SW 1271 (cell line): ENCODE data around the gene SMR3B.

ENCODE experiments used
- DNase-seq, 2 experiments: peaks; one replicate each; lab custom pipeline; 2025; lab: John Stamatoyannopoulos, UW

SMR3B gene

GRCh38 chr4:70382691-70383181, at the start of gene SMR3B:
SMR3B (plus strand) TSS chr4:70383131; CDS start chr4:70384511, 1,380 bp downstream.
- no peak for DNase-seq

DNA sequence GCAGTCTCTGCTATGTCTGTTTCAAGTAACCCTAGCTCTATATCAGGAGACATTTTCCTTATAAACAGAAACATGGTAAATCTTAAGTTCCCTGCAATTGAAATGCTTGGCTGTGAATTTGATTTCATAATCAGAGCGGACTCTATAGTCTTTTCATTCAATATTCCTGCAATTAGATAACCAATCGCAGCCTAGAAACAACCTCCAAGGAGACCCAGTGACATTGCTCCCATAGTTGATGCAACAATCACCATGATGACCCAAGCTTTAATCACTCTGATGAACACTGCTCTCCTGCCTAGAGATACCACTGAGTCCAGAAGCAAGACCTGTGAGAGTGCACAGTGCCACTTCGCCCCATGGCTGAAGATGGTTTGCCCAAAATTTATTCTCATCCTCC, 48.2 kb upstream of the SMR3B start, which contains the start of gene CABS1:
CABS1 (plus strand) TSS at position 301 of the 400 bp plus-strand sequence; CDS start at position 360, 59 bp downstream.
- DNase-seq = no peak

GRCh38 chr4:70336043-70336442, 46.9 kb upstream of the SMR3B start:
- DNase-seq = no peak

GRCh38 chr4:70337886-70338420, 45.0 kb upstream of the SMR3B start:
- no peak for DNase-seq

- DNase-seq = no peak
Measured at GRCh38 chr4:70356185-70356584, 26.7 kb upstream of the SMR3B start.

- no peak for DNase-seq
Measured at GRCh38 chr4:70359115-70359661, 23.7 kb upstream of the SMR3B start.

GRCh38 chr4:70360460-70360859, 22.5 kb upstream of the SMR3B start, which contains the start of gene SMR3A:
SMR3A (plus strand) TSS chr4:70360760; CDS start chr4:70362116, 1,356 bp downstream.
- no peak for DNase-seq

GRCh38 chr4:70364002-70364401, 18.9 kb upstream of the SMR3B start:
- DNase-seq = no peak

DNA sequence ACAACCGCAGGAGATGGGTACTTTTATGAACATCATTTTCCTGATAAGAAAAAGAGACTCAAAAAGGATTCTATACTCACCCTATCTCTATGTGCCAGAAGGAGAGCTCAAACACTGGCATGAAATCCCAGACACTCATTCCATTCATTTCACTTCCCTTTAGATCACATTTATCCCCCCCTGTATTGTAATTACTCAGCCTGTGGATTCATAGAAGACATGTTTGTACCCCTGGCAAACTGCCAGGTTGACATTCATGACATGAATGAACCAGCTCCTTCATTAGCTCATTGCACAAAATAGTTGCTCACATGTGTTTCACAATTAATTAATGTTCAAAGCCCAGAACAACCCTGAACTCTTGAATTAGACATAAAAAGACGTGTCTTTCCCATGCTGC, 17.5 kb upstream of the SMR3B start:
- DNase-seq = no peak

DNA sequence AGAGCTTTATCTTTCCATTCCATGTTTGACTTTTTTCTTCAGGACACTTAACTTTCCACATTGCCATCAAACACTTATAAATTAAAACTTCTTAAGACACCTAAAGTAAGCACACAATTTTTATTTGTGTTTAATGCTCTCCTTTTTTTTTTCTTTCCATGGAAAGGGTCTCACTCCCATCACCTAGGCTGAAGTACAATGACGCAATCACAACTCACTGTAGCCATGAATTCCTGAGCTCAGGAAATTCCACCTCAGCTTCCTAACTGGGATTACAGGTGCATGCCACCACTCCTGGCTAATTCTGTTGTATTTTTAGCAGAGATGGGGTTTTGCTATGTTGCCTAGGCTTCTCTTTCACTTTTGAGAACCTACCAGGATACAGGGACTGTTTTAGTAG, 15.1 kb upstream of the SMR3B start:
- DNase-seq = no peak

GRCh38 chr4:70371987-70372386, 10.9 kb upstream of the SMR3B start:
- DNase-seq = no peak

DNA sequence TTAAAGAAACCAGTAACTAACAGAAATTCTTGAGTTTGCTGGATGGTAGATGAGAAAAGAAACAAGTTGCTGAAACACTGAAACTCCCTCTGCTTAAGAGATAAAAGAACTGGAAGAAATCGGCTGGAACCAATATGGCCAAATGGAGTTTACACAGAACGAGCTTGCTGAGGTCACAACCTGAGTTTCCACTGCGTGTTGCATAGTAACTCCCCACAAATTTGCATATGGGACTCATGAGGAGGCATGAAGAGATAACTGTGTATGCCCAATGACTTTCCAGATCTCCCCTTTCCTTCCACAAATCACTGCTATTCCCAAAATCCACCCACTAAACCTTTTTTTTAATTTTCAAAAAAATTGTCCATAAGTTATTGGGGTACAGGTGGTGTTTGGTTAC, 10.2 kb upstream of the SMR3B start:
- DNase-seq = no peak

DNA sequence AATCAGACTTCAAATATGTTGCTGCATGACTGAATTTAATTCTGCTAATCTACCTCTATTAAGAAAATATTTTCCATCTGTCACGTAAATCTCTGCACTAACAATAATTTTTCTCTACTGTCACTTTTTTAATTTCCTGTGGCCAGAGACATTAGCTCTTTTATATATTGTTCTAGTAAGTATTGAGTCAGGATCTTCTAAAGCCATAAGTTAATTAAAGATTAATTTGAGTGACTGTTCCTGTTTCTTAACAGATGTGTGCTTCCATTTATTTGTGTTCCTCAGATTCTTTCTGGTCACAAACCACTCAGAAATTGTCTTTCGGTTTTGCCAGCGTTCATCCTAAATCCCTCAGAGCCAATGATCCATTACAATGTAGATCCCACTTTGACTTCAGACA, 2.4 kb upstream of the SMR3B start:
- DNase-seq = no peak

DNA sequence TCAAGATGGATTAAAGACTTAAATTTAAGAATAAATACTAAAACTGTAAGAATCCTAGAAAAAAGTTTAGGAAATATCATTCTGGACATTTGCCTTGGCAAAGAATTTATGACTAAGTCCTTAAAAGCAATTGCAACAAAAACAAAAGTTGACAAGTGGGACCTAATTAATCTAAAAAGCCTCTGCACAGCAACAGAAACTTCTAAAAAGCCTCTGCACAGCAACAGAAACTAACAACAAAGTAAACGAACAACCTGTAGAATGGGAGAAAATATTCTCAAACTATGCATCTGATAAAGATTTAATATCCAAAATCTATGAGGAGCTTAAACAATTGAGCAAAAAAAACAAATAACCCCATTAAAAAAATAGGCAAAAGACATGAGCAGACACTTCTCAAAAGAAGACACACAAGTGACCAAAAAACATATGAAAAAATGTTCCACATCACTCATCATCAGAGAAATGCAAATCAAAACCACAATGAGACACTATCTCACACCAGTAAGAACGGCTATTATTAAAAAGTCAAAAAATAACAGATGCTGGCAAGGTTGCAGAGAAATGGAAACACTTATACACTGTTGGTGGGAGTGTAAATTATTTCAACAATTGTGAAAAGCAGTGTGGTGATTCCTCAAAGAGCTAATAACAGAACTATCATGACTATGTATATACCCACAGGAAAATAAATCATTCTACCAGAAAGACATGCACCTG, 9.3 kb downstream of the SMR3B start:
- no peak for DNase-seq

GRCh38 chr4:70397580-70397979, 14.6 kb downstream of the SMR3B start, which contains the start of gene OPRPN:
OPRPN (plus strand) TSS chr4:70397940; CDS start chr4:70399286, 1,346 bp downstream.
- no peak for DNase-seq

GRCh38 chr4:70399319-70399718, 16.4 kb downstream of the SMR3B start:
- no peak for DNase-seq

- no peak for DNase-seq
Measured at GRCh38 chr4:70402762-70403161, 19.8 kb downstream of the SMR3B start.

- no peak for DNase-seq
Measured at GRCh38 chr4:70405765-70406164, 22.8 kb downstream of the SMR3B start.

- DNase-seq = no peak
Measured at GRCh38 chr4:70425306-70425705, 42.4 kb downstream of the SMR3B start.

- no peak for DNase-seq
Measured at GRCh38 chr4:70426789-70427188, 43.9 kb downstream of the SMR3B start.

DNA sequence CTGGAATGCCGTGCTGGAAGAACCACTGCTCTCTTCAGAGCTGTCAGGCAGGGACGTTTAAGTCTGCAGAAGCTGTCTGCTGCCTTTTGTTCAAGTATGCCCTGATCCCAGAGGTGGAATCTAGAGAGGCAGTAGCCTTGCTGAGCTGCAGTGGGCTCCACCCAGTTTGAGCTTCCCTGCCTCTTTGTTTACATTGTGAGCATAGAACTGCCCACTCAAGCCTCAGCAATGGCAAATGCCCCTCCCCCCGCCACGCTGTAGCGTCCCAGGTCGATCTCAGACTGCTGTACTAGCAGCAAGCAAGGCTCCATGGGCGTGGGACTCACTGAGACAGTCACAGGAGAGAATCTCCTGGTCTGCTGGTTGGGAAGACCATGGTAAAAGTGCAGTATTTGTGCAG, 54.3 kb downstream of the SMR3B start:
- DNase-seq = no peak
